Measurements from ENCODE around the gene D2HGDH. TPM values are rescaled to one million over a fixed set of nuclear protein-coding genes. Genes with fewer than 3 reads are reported as not detected.
A peak's percentile ranks its signal among the peaks of the same experiment; 100 is the strongest.

The D2HGDH gene
- total and polyA plus RNA-seq, 2 of the 8 experiments (the other 6 are each of a cell fraction or from before 2014, with no cell fraction given), result 3.4 to 8.1 TPM

DNA sequence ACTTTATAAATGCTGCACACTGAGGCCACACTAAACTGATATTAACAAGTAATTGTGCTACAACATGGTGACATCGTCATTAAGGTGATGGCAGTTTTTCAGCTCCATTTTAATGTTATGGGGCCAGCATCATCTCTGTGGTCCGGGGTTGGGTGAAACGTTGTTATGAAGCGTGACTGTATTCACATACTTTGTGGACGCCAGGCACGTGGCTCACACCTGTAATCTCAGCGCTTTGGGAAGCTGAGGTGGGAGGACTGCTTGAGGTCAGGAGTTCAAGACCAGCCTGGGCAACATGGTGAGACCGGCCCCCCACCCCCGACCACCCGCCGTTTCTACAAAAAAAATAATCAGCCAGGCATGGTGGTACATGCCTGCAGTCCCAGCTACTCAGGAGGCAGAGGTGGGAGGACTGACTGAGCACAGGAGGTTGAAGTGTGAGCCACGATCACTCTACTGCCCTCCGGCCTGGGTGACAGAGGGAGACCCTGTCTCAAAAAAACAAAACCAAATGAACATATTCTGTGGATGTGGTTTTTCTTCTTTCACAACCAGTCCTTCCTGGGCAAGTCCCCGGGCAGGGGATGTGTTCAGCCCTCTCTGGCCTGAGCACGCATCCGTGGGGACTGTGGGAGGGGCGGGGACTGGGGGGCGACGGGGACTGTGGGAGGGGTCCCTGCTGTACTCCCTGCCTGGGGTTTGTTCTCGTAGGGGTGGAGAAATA is 29.3 kb downstream of the D2HGDH start:
- peak in 1 of 2 experiments; percentile 38 for DNase-seq (ENCODE audit: low read depth in 1 of 2, low spot score in 2 of 2)
- Histone ChIP-seq H3K23me2 (ENCODE audit: low read depth, low read length) (no peaks in the 10 kb centered on the region), H2BK12ac (ENCODE audit: low read depth, low read length) (no peak overlapping the region), H3K4me3 (ENCODE audit: extremely low read depth in 1 of 4, insufficient read depth in 2 of 4, low read depth in 3 of 4, low read length in 4 of 4) (no peak overlapping the region), H3K4me1 (replicated peaks in 1 of 4; ENCODE audit: control insufficient read depth in 3 of 4, insufficient read depth in 4 of 4, low read length in 3 of 4) (peaks cover 0 to 9% (median 2%) of the 10 kb centered on the region in 4 experiments; a peak in 3 of 7 replicates), H4K20me1 (replicated peaks in 1 of 2; ENCODE audit: control insufficient read depth in 1 of 2, insufficient read depth in 2 of 2, low read length in 2 of 2) (peaks cover 0 to 2% of the 10 kb centered on the region in 2 experiments), H2BK120ac (replicated peaks; ENCODE audit: low read depth, low read length) (no peak overlapping the region), H3K14ac (ENCODE audit: insufficient read length) (no peak overlapping the region), H3K9me3 (ENCODE audit: insufficient read depth in 2 of 2, low read depth in 1 of 2, low read length in 1 of 2) (peaks cover 6 to 8% of the 10 kb centered on the region in 2 experiments; a peak in 3 of 4 replicates), H3K36me3 (ENCODE audit: control insufficient read depth in 2 of 4, insufficient read depth in 4 of 4, low read length in 3 of 4) (no peaks in the 10 kb centered on the region), H3K4ac (replicated peaks; ENCODE audit: insufficient read length, low read depth, low read length) (no peak overlapping the region), H4K91ac (replicated peaks; ENCODE audit: insufficient read length, low read length) (no peak overlapping the region), H3K79me1 (ENCODE audit: low read depth, low read length) (no peaks in the 10 kb centered on the region; the same call in 1 of the 2 replicates), H3K79me2 (ENCODE audit: control insufficient read depth in 1 of 2, insufficient read depth in 2 of 2, low read length in 2 of 2) (no peaks in the 10 kb centered on the region), H3K9ac (replicated peaks in 1 of 4; ENCODE audit: extremely low read depth in 1 of 4, low read depth in 3 of 4, low read length in 3 of 4) (no peak overlapping the region), H3K18ac (ENCODE audit: extremely low read depth, low read length) (no peak overlapping the region), H2AK5ac (ENCODE audit: low read depth, low read length) (no peak overlapping the region), H4K8ac (ENCODE audit: extremely low read depth, insufficient read depth, low read length) (no peak overlapping the region), H3K27me3 (replicated peaks in 1 of 4; ENCODE audit: control insufficient read depth in 3 of 4, extremely low read depth in 1 of 4, insufficient read depth in 3 of 4, low read length in 3 of 4) (no peaks in the 10 kb centered on the region), H2AFZ (ENCODE audit: low read length) (no peak overlapping the region), H2BK20ac (ENCODE audit: low read length) (no peak overlapping the region), H3K56ac (replicated peaks; ENCODE audit: insufficient read length, low read depth, low read length) (no peak overlapping the region), H3K23ac (ENCODE audit: insufficient read length) (no peak overlapping the region), H4K5ac (ENCODE audit: insufficient read length, low read depth, low read length) (no peak overlapping the region), H3K4me2 (ENCODE audit: insufficient read depth in 1 of 2, low read depth in 2 of 2, low read length in 2 of 2) (no peak overlapping the region), H2BK15ac (ENCODE audit: low read length) (no peak overlapping the region), H2BK5ac (ENCODE audit: low read depth, low read length) (no peak overlapping the region), H3K27ac (ENCODE audit: low read depth, low read length) (no peak overlapping the region)
- ChIA-PET CTCF (ENCODE audit: partially characterized antibody) (interaction anchor here (0.9 to 2.0 kb wide), 4 partner anchors 9 to 115 kb away, joined by 3 to 11 read pairs (median 6); partner anchors contain the start of gene D2HGDH), POLR2A (ENCODE audit: partially characterized antibody) (interaction anchor here (1.0 kb wide), 1 partner anchor 62 kb away, joined by 5 read pairs; the partner anchor contains the start of gene ING5)
- 93% methylated on average over 11 of the region's 20 CpGs; no CpG with 5 or more reads in 1 of the 2 experiments for WGBS, 2 experiments (ENCODE audit: extremely low coverage in 1 of 2, insufficient coverage in 1 of 2, insufficient read length in 1 of 2, insufficient replicate concordance in 2 of 2, low coverage in 1 of 2, low lambda C conversion rate in 2 of 2, missing lambda C conversion rate in 1 of 2)
- no peak for FAIRE-seq
- TF ChIP-seq, protein P1, sequence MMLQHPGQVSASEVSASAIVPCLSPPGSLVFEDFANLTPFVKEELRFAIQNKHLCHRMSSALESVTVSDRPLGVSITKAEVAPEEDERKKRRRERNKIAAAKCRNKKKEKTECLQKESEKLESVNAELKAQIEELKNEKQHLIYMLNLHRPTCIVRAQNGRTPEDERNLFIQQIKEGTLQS (IDR thresholded peaks at IDR 0.05; ENCODE audit: insufficient read depth, low read depth, low read length), result no peak
- TF ChIP-seq CHD1 (IDR thresholded peaks at IDR 0.05; ENCODE audit: low read depth, low read length) (no peak), RAD21 (IDR thresholded peaks at IDR 0.05 in 1 of 2, conservative IDR thresholded peaks at IDR 0.05 in 1 of 2; ENCODE audit: low read depth in 2 of 2, low read length in 2 of 2) (no peak), SIX5 (IDR thresholded peaks at IDR 0.05; ENCODE audit: low read depth, low read length) (no peak), TEAD4 (IDR thresholded peaks at IDR 0.05; ENCODE audit: low read depth, low read length) (no peak), BCL11A (IDR thresholded peaks at IDR 0.05; ENCODE audit: low read depth in 2 of 2, low read length in 2 of 2) (no peak), EZH2 (IDR thresholded peaks at IDR 0.05; ENCODE audit: low read depth, low read length, severe bottlenecking) (no peak), CREB1 (IDR thresholded peaks at IDR 0.05) (no peak)
- TF ChIP-seq, protein P2, sequence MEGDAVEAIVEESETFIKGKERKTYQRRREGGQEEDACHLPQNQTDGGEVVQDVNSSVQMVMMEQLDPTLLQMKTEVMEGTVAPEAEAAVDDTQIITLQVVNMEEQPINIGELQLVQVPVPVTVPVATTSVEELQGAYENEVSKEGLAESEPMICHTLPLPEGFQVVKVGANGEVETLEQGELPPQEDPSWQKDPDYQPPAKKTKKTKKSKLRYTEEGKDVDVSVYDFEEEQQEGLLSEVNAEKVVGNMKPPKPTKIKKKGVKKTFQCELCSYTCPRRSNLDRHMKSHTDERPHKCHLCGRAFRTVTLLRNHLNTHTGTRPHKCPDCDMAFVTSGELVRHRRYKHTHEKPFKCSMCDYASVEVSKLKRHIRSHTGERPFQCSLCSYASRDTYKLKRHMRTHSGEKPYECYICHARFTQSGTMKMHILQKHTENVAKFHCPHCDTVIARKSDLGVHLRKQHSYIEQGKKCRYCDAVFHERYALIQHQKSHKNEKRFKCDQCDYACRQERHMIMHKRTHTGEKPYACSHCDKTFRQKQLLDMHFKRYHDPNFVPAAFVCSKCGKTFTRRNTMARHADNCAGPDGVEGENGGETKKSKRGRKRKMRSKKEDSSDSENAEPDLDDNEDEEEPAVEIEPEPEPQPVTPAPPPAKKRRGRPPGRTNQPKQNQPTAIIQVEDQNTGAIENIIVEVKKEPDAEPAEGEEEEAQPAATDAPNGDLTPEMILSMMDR (IDR thresholded peaks at IDR 0.05; ENCODE audit: control extremely low read depth in 1 of 3, insufficient read depth in 1 of 3, low read depth in 1 of 3, low read length in 3 of 3), result no peak
